H9 (cell line): ENCODE results near the gene OR2AG2. TPM values are rescaled to one million over a fixed set of nuclear protein-coding genes. Genes with fewer than 3 reads are reported as not detected.

Experiments
- DNase-seq: peaks from one replicate; pipeline ENCODE4 v3.0.0-alpha.2; 2017
- H2AFZ ChIP-seq: one replicate; pipeline ENCODE4 v1.6.1; 2013; ENCODE audit warnings: mild to moderate bottlenecking, low read length, control low read depth, moderate library complexity
- H2AK5ac ChIP-seq: 2 replicates; pipeline ENCODE4 v1.6.1; 2013; ENCODE audit warnings: low read length, control low read depth, mixed read lengths; ENCODE audit not compliant: insufficient read length
- H2BK120ac ChIP-seq: one replicate; pipeline ENCODE4 v1.6.1; 2013; ENCODE audit warnings: low read depth, mild to moderate bottlenecking, low read length, control low read depth, inconsistent platforms; ENCODE audit not compliant: poor library complexity, severe bottlenecking
- H2BK12ac ChIP-seq: 2 replicates; pipeline ENCODE4 v1.6.1; 2013; ENCODE audit warnings: low read length, control low read depth, mixed read lengths, low read depth; ENCODE audit not compliant: insufficient read length
- H2BK15ac ChIP-seq: 2 replicates; pipeline ENCODE4 v1.6.1; 2013; ENCODE audit warnings: low read depth, low read length, control low read depth
- H2BK20ac ChIP-seq: one replicate; pipeline ENCODE4 v1.6.1; 2013; ENCODE audit warnings: low read depth, mild to moderate bottlenecking, low read length, control low read depth, inconsistent platforms; ENCODE audit not compliant: poor library complexity, severe bottlenecking
- H2BK5ac ChIP-seq: 2 replicates; pipeline ENCODE4 v1.6.1; 2013; ENCODE audit warnings: low read length, control low read depth, mixed read lengths; ENCODE audit not compliant: insufficient read length
- H3K14ac ChIP-seq: 2 replicates; pipeline ENCODE4 v1.6.1; 2013; ENCODE audit warnings: low read length, control low read depth; ENCODE audit not compliant: insufficient read depth
- H3K18ac ChIP-seq: 2 replicates; pipeline ENCODE4 v1.6.1; 2013; ENCODE audit warnings: low read depth, mild to moderate bottlenecking, mixed read lengths, low read length, control low read depth; ENCODE audit not compliant: insufficient read length
- H3K23ac ChIP-seq: 2 replicates; pipeline ENCODE4 v1.6.1; 2013; ENCODE audit warnings: low read length, control low read depth, mixed read lengths, low read depth; ENCODE audit not compliant: insufficient read length
- H3K23me2 ChIP-seq: 2 replicates; pipeline ENCODE4 v1.6.1; 2013; ENCODE audit warnings: low read depth, mild to moderate bottlenecking, mixed read lengths, low read length, control low read depth; ENCODE audit not compliant: insufficient read length, poor library complexity, severe bottlenecking
- H3K27ac ChIP-seq: 2 replicates; pipeline ENCODE4 v1.5.1; 2013; ENCODE audit warnings: low read length, control low read depth, mixed read lengths, low read depth; ENCODE audit not compliant: insufficient read length
- H3K27me3 ChIP-seq: 2 replicates; pipeline ENCODE4 v1.6.1; 2013; ENCODE audit warnings: low read length, control low read depth, inconsistent platforms; ENCODE audit not compliant: insufficient read depth
- H3K4ac ChIP-seq: 2 replicates; pipeline ENCODE4 v1.6.1; 2013; ENCODE audit warnings: low read depth, mild to moderate bottlenecking, control low read depth, inconsistent platforms, low read length, moderate library complexity
- H3K4me1 ChIP-seq: 2 replicates; pipeline ENCODE4 v1.6.1; 2013; ENCODE audit warnings: low read length, control low read depth, inconsistent platforms; ENCODE audit not compliant: insufficient read depth
- H3K4me2 ChIP-seq: 2 replicates; pipeline ENCODE4 v1.6.1; 2013; ENCODE audit warnings: low read length, control low read depth, mixed read lengths; ENCODE audit not compliant: insufficient read length, insufficient read depth
- H3K56ac ChIP-seq: 2 replicates; pipeline ENCODE4 v1.6.1; 2013; ENCODE audit warnings: low read depth, mild to moderate bottlenecking, mixed read lengths, low read length, control low read depth; ENCODE audit not compliant: insufficient read length
- H3K79me1 ChIP-seq: 2 replicates; pipeline ENCODE4 v1.6.1; 2013; ENCODE audit warnings: low read depth, mild to moderate bottlenecking, moderate library complexity, low read length, control low read depth, inconsistent platforms; ENCODE audit not compliant: insufficient read depth, poor library complexity, severe bottlenecking
- H3K79me2 ChIP-seq: 2 replicates; pipeline ENCODE4 v1.6.1; 2013; ENCODE audit warnings: low read length, control low read depth, inconsistent platforms; ENCODE audit not compliant: insufficient read depth
- H3K9ac ChIP-seq: 2 replicates; pipeline ENCODE4 v1.6.1; 2013; ENCODE audit warnings: low read length, control low read depth, mixed read lengths; ENCODE audit not compliant: insufficient read length; ENCODE audit errors: extremely low read depth
- H3K9me3 ChIP-seq: one replicate; pipeline ENCODE4 v1.6.1; 2013; ENCODE audit warnings: low read depth, low read length, inconsistent platforms; ENCODE audit not compliant: control insufficient read depth
- H3T11ph ChIP-seq: one replicate; pipeline ENCODE4 v1.6.1; 2013; ENCODE audit warnings: mild to moderate bottlenecking, low read length, control low read depth, inconsistent platforms
- H4K20me1 ChIP-seq: one replicate; pipeline ENCODE4 v1.6.1; 2013; ENCODE audit not compliant: control insufficient read depth, insufficient read length, insufficient read depth
- H4K5ac ChIP-seq: 2 replicates; pipeline ENCODE4 v1.6.1; 2013; ENCODE audit warnings: low read depth, mild to moderate bottlenecking, mixed read lengths, low read length, control low read depth; ENCODE audit not compliant: insufficient read length
- H4K8ac ChIP-seq: replicated peaks from 2 replicates; pipeline ENCODE4 v1.6.1; 2013; ENCODE audit warnings: low read length, control low read depth, mixed read lengths, low read depth; ENCODE audit not compliant: insufficient read length
- H4K91ac ChIP-seq: 2 replicates; pipeline ENCODE4 v1.6.1; 2013; ENCODE audit warnings: low read depth, mild to moderate bottlenecking, moderate library complexity, mixed read lengths, low read length, control low read depth; ENCODE audit not compliant: insufficient read length
- H3K27ac Mint-ChIP-seq, 3 experiments: 2 replicates in 2 of 3; 3 replicates in 1 of 3; pipeline ENCODE4 v1.8.0; 2020 to 2021; ENCODE audit warnings: mixed read lengths in 3 of 3, mild to moderate bottlenecking in 1 of 3, moderate library complexity in 1 of 3
- H3K27me3 Mint-ChIP-seq: 2 replicates; pipeline ENCODE4 v1.8.0; 2021; ENCODE audit warnings: low read depth, mild to moderate bottlenecking, moderate library complexity, mixed read lengths
- H3K36me3 Mint-ChIP-seq, 3 experiments: 2 replicates in 2 of 3; 3 replicates in 1 of 3; pipeline ENCODE4 v1.8.0; 2020 to 2021; ENCODE audit warnings: low read depth in 3 of 3, mixed read lengths in 3 of 3; ENCODE audit not compliant: insufficient read depth in 1 of 3
- H3K4me1 Mint-ChIP-seq, 2 experiments: 2 replicates each; pipeline ENCODE4 v1.8.0; 2020; ENCODE audit warnings: mixed read lengths in 2 of 2
- H3K4me3 Mint-ChIP-seq, 2 experiments: 2 replicates in 1 of 2; 3 replicates in 1 of 2; pipeline ENCODE4 v1.8.0; 2020 to 2021; ENCODE audit warnings: mild to moderate bottlenecking in 2 of 2, mixed read lengths in 2 of 2, moderate library complexity in 1 of 2
- H3K9me3 Mint-ChIP-seq, 2 experiments: 2 replicates in 1 of 2; 3 replicates in 1 of 2; pipeline ENCODE4 v1.8.0; 2020; ENCODE audit warnings: mild to moderate bottlenecking in 2 of 2, mixed read lengths in 2 of 2, moderate library complexity in 1 of 2
- CTCF ChIP-seq: fragments of 200-600 bp; sonication (generic); conservative IDR thresholded peaks from 3 replicates; pipeline ENCODE4 v1.8.0; 2021; ENCODE audit warnings: antibody characterized with exemption, mild to moderate bottlenecking
- WGBS: extraction: QIAGEN DNeasy Blood & Tissue Kit; methylation state at CpG from one replicate; pipeline ENCODE4 v1.1.7; 2013; ENCODE audit warnings: missing lambda C conversion rate, low lambda C conversion rate, mixed read lengths; ENCODE audit not compliant: insufficient read length; ENCODE audit errors: extremely low coverage; 5-methylcytosine and 5-hydroxymethylcytosine counted together
- total RNA-seq: library from RNA; stranded (reverse); gene quantifications from 2 replicates; pipeline ENCODE4 v1.2.1, GENCODE V29; 2021

The OR2AG2 gene
- total RNA-seq, 1 experiment from 2014 or later: 0.33 TPM

- no peak overlapping the region for H4K91ac ChIP-seq
- TF ChIP-seq CTCF: no peak
- Mint-ChIP-seq H3K27me3 (peaks cover 2% of the 10 kb centered on the region), H3K4me1 (no peaks in the 10 kb centered on the region), H3K27ac (no peak overlapping the region), H3K36me3 (no peaks in the 10 kb centered on the region), H3K9me3 (no peaks in the 10 kb centered on the region), H3K4me3 (no peak overlapping the region)
- no peaks in the 10 kb centered on the region for H3K23me2 ChIP-seq
- H3T11ph ChIP-seq: no peak overlapping the region
- no peak overlapping the region for H3K9ac ChIP-seq
- no peak overlapping the region for H2AK5ac ChIP-seq
- H3K4me2 ChIP-seq: no peak overlapping the region
- no peak overlapping the region for H2BK12ac ChIP-seq
- no peak overlapping the region for H2AFZ ChIP-seq
- WGBS: no CpG with 5 or more reads among the region's 3 CpGs
- no peak overlapping the region for H2BK120ac ChIP-seq
- H3K14ac ChIP-seq: no peak overlapping the region
- H4K5ac ChIP-seq: no peak overlapping the region
- no peak overlapping the region for H2BK5ac ChIP-seq
- no peaks in the 10 kb centered on the region for H3K27me3 ChIP-seq
- no peaks in the 10 kb centered on the region for H3K79me1 ChIP-seq
- H4K20me1 ChIP-seq: no peaks in the 10 kb centered on the region
- H3K4ac ChIP-seq: no peak overlapping the region
- H3K27ac ChIP-seq: no peak overlapping the region
- H3K4me1 ChIP-seq: no peaks in the 10 kb centered on the region
- DNase-seq: no peak
- no peak overlapping the region for H3K56ac ChIP-seq
- no peak overlapping the region for H4K8ac ChIP-seq
- no peak overlapping the region for H3K18ac ChIP-seq
- no peaks in the 10 kb centered on the region for H3K79me2 ChIP-seq
- H2BK15ac ChIP-seq: no peak overlapping the region
- H2BK20ac ChIP-seq: no peak overlapping the region
- no peak overlapping the region for H3K23ac ChIP-seq
- no peaks in the 10 kb centered on the region for H3K9me3 ChIP-seq
These were observed 36.5 kb downstream of the OR2AG2 start for GRCh38 chr11:6735306-6735705.
